ENCODE measurements around the gene IL15. TPM values are rescaled to one million over a fixed set of nuclear protein-coding genes. Genes with fewer than 3 reads are reported as not detected.

Gene IL15
- total and polyA plus RNA-seq, 4 donors = 0.93 to 2.0 (median 1.5) TPM

GRCh38 chr4:141656031-141656430 lies 19.6 kb downstream of the IL15 start (continued):
- TF ChIP-seq, protein P1, sequence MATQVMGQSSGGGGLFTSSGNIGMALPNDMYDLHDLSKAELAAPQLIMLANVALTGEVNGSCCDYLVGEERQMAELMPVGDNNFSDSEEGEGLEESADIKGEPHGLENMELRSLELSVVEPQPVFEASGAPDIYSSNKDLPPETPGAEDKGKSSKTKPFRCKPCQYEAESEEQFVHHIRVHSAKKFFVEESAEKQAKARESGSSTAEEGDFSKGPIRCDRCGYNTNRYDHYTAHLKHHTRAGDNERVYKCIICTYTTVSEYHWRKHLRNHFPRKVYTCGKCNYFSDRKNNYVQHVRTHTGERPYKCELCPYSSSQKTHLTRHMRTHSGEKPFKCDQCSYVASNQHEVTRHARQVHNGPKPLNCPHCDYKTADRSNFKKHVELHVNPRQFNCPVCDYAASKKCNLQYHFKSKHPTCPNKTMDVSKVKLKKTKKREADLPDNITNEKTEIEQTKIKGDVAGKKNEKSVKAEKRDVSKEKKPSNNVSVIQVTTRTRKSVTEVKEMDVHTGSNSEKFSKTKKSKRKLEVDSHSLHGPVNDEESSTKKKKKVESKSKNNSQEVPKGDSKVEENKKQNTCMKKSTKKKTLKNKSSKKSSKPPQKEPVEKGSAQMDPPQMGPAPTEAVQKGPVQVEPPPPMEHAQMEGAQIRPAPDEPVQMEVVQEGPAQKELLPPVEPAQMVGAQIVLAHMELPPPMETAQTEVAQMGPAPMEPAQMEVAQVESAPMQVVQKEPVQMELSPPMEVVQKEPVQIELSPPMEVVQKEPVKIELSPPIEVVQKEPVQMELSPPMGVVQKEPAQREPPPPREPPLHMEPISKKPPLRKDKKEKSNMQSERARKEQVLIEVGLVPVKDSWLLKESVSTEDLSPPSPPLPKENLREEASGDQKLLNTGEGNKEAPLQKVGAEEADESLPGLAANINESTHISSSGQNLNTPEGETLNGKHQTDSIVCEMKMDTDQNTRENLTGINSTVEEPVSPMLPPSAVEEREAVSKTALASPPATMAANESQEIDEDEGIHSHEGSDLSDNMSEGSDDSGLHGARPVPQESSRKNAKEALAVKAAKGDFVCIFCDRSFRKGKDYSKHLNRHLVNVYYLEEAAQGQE (IDR thresholded peaks at IDR 0.05) = no peak
- TF ChIP-seq GABPA (IDR thresholded peaks at IDR 0.05 in 1 of 2, conservative IDR thresholded peaks at IDR 0.05 in 1 of 2) (no peak), EGR1 (IDR thresholded peaks at IDR 0.05; ENCODE audit: low read depth in 2 of 2) (no peak), YY1 (IDR thresholded peaks at IDR 0.05) (no peak), NR2F2 (IDR thresholded peaks at IDR 0.05) (no peak), JUND (IDR thresholded peaks at IDR 0.05) (no peak), RXRA (IDR thresholded peaks at IDR 0.05) (no peak)

DNA sequence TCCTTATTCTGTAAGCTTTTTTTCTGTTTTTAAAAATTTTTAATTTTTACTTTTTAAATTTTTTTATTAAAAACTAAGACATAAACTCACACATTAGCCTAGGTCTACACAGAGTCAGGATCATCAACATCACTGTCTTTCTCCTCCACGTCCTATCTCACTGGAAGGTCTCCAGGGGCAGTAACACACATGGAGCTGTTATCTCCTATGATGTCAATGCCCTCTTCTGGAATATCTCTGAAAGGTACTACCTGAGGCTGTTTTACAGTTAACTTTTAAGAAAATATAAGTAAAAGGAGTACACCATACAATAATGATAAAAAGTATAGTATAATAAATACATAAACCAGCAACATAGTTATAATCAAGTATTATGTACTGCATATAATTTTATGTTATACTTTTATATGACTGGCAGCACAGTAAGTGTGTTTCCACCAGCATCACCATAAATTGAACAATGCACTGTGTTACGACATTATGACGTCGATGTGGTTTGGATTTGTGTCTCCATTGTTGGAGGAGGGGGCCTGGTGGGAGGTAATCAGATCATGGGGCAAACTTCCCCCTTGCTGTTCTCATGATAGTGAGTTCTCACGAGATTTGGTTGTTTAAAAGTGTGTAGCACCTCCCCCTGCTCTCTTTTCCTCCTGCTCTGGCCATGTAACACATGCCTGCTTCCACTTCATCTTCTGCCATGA lies 21.3 kb downstream of the IL15 start:
- Histone ChIP-seq H3K27me3 (ENCODE audit: control insufficient read depth in 4 of 4, insufficient read depth in 4 of 4, low read length in 3 of 4) (no peaks in the 10 kb centered on the region), H3K27ac (ENCODE audit: low read depth in 1 of 2, low read length in 2 of 2) (no peak overlapping the region), H3K9ac (ENCODE audit: low read depth in 1 of 2, low read length in 2 of 2) (no peak overlapping the region), H3K4me3 (ENCODE audit: low read depth in 1 of 3, low read length in 3 of 3) (no peak overlapping the region), H3K9me3 (ENCODE audit: control insufficient read depth in 4 of 4, low read length in 3 of 4) (no peaks in the 10 kb centered on the region), H3K36me3 (ENCODE audit: control insufficient read depth in 4 of 4, insufficient read depth in 3 of 4, low read depth in 1 of 4, low read length in 3 of 4) (no peaks in the 10 kb centered on the region), H3K4me1 (ENCODE audit: control insufficient read depth in 4 of 4, insufficient read depth in 4 of 4, low read length in 3 of 4) (no peaks in the 10 kb centered on the region)
- 81% methylated on average over 5 of the region's 5 CpGs for WGBS
- no peak for TF ChIP-seq FOXA1 (IDR thresholded peaks at IDR 0.05)
- TF ChIP-seq RAD21 (IDR thresholded peaks at IDR 0.05) = peak in 1 of 2 donors; percentile 18
- no peak for TF ChIP-seq ZBTB33 (IDR thresholded peaks at IDR 0.05)
- DNase-seq (ENCODE audit: low spot score) = no peak

GRCh38 chr4:141658309-141658708 lies 21.9 kb downstream of the IL15 start:
- Histone ChIP-seq H3K36me3 (ENCODE audit: control insufficient read depth in 4 of 4, insufficient read depth in 3 of 4, low read depth in 1 of 4, low read length in 3 of 4) (no peaks in the 10 kb centered on the region), H3K9me3 (ENCODE audit: control insufficient read depth in 4 of 4, low read length in 3 of 4) (no peaks in the 10 kb centered on the region), H3K9ac (ENCODE audit: low read depth in 1 of 2, low read length in 2 of 2) (no peak overlapping the region), H3K4me3 (ENCODE audit: low read depth in 1 of 3, low read length in 3 of 3) (no peak overlapping the region), H3K27ac (ENCODE audit: low read depth in 1 of 2, low read length in 2 of 2) (no peak overlapping the region), H3K27me3 (ENCODE audit: control insufficient read depth in 4 of 4, insufficient read depth in 4 of 4, low read length in 3 of 4) (no peaks in the 10 kb centered on the region), H3K4me1 (ENCODE audit: control insufficient read depth in 4 of 4, insufficient read depth in 4 of 4, low read length in 3 of 4) (no peaks in the 10 kb centered on the region)
- DNase-seq (ENCODE audit: low spot score) = no peak
- WGBS = 91% methylated on average over 2 of the region's 2 CpGs
- TF ChIP-seq ZBTB33 (IDR thresholded peaks at IDR 0.05) (no peak), CTCF (IDR thresholded peaks at IDR 0.05; ENCODE audit: low read depth, low read length, missing input control) (no peak), EGR1 (IDR thresholded peaks at IDR 0.05; ENCODE audit: low read depth in 2 of 2) (no peak), YY1 (IDR thresholded peaks at IDR 0.05) (no peak), FOXA2 (IDR thresholded peaks at IDR 0.05) (no peak), ATF3 (IDR thresholded peaks at IDR 0.05) (no peak), NR2F2 (IDR thresholded peaks at IDR 0.05) (no peak), HNF4G (IDR thresholded peaks at IDR 0.05) (no peak), SP1 (IDR thresholded peaks at IDR 0.05) (no peak), RXRA (IDR thresholded peaks at IDR 0.05) (no peak), HNF4A (conservative IDR thresholded peaks at IDR 0.05) (no peak), RAD21 (IDR thresholded peaks at IDR 0.05) (no peak), JUND (IDR thresholded peaks at IDR 0.05) (no peak)
- TF ChIP-seq, protein P1 (IDR thresholded peaks at IDR 0.05) = no peak
